Measurements from ENCODE around the gene LBX2.

Gene LBX2

GRCh38 chr2:74481431-74481830, 18.0 kb downstream of the LBX2 start:
- TF ChIP-seq, protein P1, sequence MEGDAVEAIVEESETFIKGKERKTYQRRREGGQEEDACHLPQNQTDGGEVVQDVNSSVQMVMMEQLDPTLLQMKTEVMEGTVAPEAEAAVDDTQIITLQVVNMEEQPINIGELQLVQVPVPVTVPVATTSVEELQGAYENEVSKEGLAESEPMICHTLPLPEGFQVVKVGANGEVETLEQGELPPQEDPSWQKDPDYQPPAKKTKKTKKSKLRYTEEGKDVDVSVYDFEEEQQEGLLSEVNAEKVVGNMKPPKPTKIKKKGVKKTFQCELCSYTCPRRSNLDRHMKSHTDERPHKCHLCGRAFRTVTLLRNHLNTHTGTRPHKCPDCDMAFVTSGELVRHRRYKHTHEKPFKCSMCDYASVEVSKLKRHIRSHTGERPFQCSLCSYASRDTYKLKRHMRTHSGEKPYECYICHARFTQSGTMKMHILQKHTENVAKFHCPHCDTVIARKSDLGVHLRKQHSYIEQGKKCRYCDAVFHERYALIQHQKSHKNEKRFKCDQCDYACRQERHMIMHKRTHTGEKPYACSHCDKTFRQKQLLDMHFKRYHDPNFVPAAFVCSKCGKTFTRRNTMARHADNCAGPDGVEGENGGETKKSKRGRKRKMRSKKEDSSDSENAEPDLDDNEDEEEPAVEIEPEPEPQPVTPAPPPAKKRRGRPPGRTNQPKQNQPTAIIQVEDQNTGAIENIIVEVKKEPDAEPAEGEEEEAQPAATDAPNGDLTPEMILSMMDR (IDR thresholded peaks at IDR 0.05) = no peak

- TF ChIP-seq, protein P1 (IDR thresholded peaks at IDR 0.05) = no peak
These were observed 24.5 kb downstream of the LBX2 start for GRCh38 chr2:74474899-74475298.

GRCh38 chr2:74474481-74474880, 24.9 kb downstream of the LBX2 start:
- TF ChIP-seq, protein P1 (IDR thresholded peaks at IDR 0.05) = no peak

- TF ChIP-seq, protein P1 (IDR thresholded peaks at IDR 0.05) = no peak
These were observed 26.5 kb downstream of the LBX2 start for GRCh38 chr2:74472945-74473258.

GRCh38 chr2:74472086-74472944, 27.1 kb downstream of the LBX2 start, which contains the start of gene MRPL53:
MRPL53 (minus strand) TSS chr2:74472680; CDS start chr2:74472660, 20 bp downstream.
- TF ChIP-seq, protein P1 (IDR thresholded peaks at IDR 0.05) = no peak

GRCh38 chr2:74471332-74472065, 27.9 kb downstream of the LBX2 start:
- TF ChIP-seq, protein P1 (IDR thresholded peaks at IDR 0.05) = no peak

- TF ChIP-seq, protein P1 (IDR thresholded peaks at IDR 0.05) = no peak
These were observed 35.0 kb downstream of the LBX2 start for GRCh38 chr2:74464406-74464805.
